Esophagus muscularis mucosa (tissue), 4 donors: ENCODE measurements around the gene FBXW5. TPM values are rescaled to one million over a fixed set of nuclear protein-coding genes. Genes with fewer than 3 reads are reported as not detected.

Experiments used
- DNase-seq: peaks from one replicate; pipeline ENCODE4 v3.0.0-alpha.2; 2017; ENCODE audit errors: extremely low spot score
- H3K27ac ChIP-seq, 4 donors: fragments of 200-600 bp; sonication (generic); replicated peaks in 1 of 4; 1 replicate in 3 of 4; 2 replicates in 1 of 4; pipeline ENCODE4 v1.5.1; 2016 to 2019; ENCODE audit warnings: mild to moderate bottlenecking in 1 of 4
- H3K27me3 ChIP-seq, 4 donors: fragments of 200-600 bp; sonication (generic); one replicate each; pipeline versions ENCODE4 v1.5.1 to v1.6.0; 2016 to 2019
- H3K36me3 ChIP-seq, 4 donors: fragments of 200-600 bp; sonication (generic); one replicate each; pipeline ENCODE4 v1.5.1; 2016 to 2019
- H3K4me1 ChIP-seq, 4 donors: fragments of 200-600 bp; sonication (generic); one replicate each; pipeline ENCODE4 v1.5.1; 2016 to 2019
- H3K4me3 ChIP-seq, 4 donors: fragments of 200-600 bp; sonication (generic); 1 replicate in 2 of 4; 2 replicates in 2 of 4; pipeline ENCODE4 v1.5.1; 2016 to 2019; ENCODE audit warnings: mild to moderate bottlenecking in 4 of 4, moderate library complexity in 1 of 4
- H3K9me3 ChIP-seq, 4 donors: fragments of 200-600 bp; sonication (generic); 1 replicate in 3 of 4; 2 replicates in 1 of 4; pipeline ENCODE4 v1.5.1; 2016 to 2019
- EP300 ChIP-seq: sonication (generic); formaldehyde crosslinking; IDR thresholded peaks from one replicate; pipeline ENCODE4 v1.6.1; 2017; ENCODE audit warnings: antibody characterized with exemption
- POLR2A ChIP-seq: fragments of 450-650 bp; IDR thresholded peaks from one replicate; pipeline ENCODE4 v1.6.1; 2017; ENCODE audit warnings: antibody characterized with exemption, moderate library complexity, mild to moderate bottlenecking, low read depth
- POLR2AphosphoS5 ChIP-seq, 2 donors: sonication (generic); formaldehyde crosslinking; IDR thresholded peaks; one replicate each; pipeline ENCODE4 v1.6.1; 2017; ENCODE audit warnings: antibody characterized with exemption in 2 of 2
- WGBS: methylation state at CpG from one replicate; pipeline ENCODE4 v1.1.5; 2018; 5-methylcytosine and 5-hydroxymethylcytosine counted together
- intact Hi-C: fragments of 100-400 bp; cut with DNase I; formaldehyde crosslinking; loops from one replicate; pipeline ENCODE4 v1.15.1; 2023
- total RNA-seq, 4 donors: library from RNA; depleted of rRNA; stranded (reverse); fragments of >200 nt; gene quantifications; one replicate each; pipeline versions ENCODE4 v1.1.0 to v1.2.1, GENCODE V29; 2016
- TF ChIP-seq, protein P1 (sequence below), 3 experiments: fragments of 200-600 bp in 2 of 3; fragments of 450-650 bp in 1 of 3; sonication (generic) in 2 of 3; IDR thresholded peaks; one replicate each; pipeline ENCODE4 v1.5.1; 2017 to 2019; ENCODE audit warnings: antibody characterized with exemption in 3 of 3, mild to moderate bottlenecking in 2 of 3, moderate library complexity in 1 of 3

The FBXW5 gene
- total RNA-seq, 4 donors from 2014 or later = 238 to 303 (median 267) TPM

DNA sequence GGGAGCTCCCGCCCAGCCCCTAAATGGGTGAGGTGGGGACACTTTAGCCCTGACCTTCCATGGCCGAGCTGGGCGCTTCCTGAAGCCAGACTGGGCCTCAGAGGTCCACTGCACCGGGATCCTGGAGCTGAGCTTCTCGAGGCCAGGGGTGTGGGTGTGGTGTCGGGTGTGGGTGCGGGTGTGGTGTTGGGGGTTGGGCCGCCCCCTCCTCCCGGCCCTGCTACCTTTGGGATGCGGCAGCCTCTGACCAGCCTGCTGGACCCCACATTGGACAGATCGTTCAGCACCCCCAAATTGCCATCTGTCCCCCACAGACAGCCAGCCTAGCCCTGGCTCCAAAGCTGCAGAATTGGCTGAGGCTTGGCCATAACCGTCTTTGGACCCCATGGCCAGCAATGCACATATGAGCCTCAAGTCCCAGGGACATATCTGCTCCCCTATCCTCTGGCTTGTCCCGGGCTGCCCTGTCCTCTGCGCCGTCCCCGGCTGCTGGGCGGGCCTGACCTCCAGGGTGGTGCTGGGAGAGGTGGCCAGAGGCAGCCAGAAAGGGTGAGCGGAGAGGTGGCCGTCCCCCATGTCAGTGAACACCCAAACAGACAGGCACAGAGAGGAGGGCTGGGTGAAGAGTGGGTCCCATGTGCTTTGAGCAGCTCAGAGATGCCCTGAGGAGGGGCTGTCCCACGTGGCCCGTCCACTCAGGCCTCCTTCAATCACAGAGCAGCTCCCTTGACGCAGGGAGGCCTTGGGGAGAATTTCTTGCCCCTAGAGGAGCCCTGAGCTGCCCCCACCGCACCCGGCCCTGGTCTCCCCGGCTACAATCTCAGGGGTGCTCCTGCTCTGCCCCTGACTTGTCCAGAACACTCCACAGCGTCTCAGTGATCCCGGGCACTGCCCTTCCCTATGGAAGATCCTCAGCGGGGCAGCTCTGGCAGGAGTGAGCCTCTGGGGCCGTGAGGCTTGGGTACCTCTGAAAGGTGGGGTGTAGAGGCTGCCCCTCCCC, 29.4 kb upstream of the FBXW5 start:
- intact Hi-C loops = no loop called here

DNA sequence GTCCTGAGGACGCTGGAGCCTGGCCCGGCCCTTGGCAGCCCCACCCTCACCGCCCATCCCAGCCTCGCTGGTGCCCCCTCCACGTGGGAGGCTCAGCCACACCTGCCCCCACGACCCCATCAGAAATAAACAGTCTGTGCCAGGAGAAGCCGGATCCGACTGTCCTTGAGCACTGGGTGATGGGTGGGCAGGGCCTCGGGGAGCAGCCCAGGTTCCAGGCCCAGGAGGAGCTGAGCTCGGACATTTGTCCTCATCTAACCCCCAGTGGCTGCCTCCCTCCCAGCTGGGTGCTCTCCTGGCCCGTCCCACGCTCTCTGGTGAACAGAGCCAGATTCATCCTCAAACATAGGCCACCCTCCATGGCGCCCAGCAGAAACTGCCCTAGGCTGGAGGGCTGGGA, 28.2 kb upstream of the FBXW5 start:
- Histone ChIP-seq H3K27me3 (peaks cover 0 to 37% (median 0%) of the 10 kb centered on the region in 4 donors), H3K9me3 (no peaks in the 10 kb centered on the region), H3K4me1 (peaks cover 16 to 32% (median 30%) of the 10 kb centered on the region in 4 donors), H3K4me3 (no peak overlapping the region), H3K27ac (no peak overlapping the region), H3K36me3 (no peaks in the 10 kb centered on the region)
- intact Hi-C loops = no loop called here
- TF ChIP-seq POLR2AphosphoS5 (IDR thresholded peaks at IDR 0.05) (no peak), POLR2A (no peak), EP300 (no peak)
- TF ChIP-seq, protein P1, sequence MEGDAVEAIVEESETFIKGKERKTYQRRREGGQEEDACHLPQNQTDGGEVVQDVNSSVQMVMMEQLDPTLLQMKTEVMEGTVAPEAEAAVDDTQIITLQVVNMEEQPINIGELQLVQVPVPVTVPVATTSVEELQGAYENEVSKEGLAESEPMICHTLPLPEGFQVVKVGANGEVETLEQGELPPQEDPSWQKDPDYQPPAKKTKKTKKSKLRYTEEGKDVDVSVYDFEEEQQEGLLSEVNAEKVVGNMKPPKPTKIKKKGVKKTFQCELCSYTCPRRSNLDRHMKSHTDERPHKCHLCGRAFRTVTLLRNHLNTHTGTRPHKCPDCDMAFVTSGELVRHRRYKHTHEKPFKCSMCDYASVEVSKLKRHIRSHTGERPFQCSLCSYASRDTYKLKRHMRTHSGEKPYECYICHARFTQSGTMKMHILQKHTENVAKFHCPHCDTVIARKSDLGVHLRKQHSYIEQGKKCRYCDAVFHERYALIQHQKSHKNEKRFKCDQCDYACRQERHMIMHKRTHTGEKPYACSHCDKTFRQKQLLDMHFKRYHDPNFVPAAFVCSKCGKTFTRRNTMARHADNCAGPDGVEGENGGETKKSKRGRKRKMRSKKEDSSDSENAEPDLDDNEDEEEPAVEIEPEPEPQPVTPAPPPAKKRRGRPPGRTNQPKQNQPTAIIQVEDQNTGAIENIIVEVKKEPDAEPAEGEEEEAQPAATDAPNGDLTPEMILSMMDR (IDR thresholded peaks at IDR 0.05) = no peak
- 78% methylated on average over 13 of the region's 13 CpGs for WGBS
- DNase-seq = no peak

More for the DNA sequence above, 29.4 kb upstream of the FBXW5 start:
- H3K27me3 ChIP-seq = peaks cover 0 to 29% (median 0%) of the 10 kb centered on the region in 4 donors
- H3K9me3 ChIP-seq = no peaks in the 10 kb centered on the region
- no peak for DNase-seq
- no peaks in the 10 kb centered on the region for H3K36me3 ChIP-seq
- H3K4me1 ChIP-seq = peaks cover 28 to 44% (median 38%) of the 10 kb centered on the region in 4 donors
- TF ChIP-seq POLR2A = no peak
- TF ChIP-seq POLR2AphosphoS5 (IDR thresholded peaks at IDR 0.05) = no peak
- no peak for TF ChIP-seq EP300
- no peak overlapping the region for H3K27ac ChIP-seq
- WGBS = 90% methylated on average over 18 of the region's 29 CpGs
- H3K4me3 ChIP-seq = no peak overlapping the region

DNA sequence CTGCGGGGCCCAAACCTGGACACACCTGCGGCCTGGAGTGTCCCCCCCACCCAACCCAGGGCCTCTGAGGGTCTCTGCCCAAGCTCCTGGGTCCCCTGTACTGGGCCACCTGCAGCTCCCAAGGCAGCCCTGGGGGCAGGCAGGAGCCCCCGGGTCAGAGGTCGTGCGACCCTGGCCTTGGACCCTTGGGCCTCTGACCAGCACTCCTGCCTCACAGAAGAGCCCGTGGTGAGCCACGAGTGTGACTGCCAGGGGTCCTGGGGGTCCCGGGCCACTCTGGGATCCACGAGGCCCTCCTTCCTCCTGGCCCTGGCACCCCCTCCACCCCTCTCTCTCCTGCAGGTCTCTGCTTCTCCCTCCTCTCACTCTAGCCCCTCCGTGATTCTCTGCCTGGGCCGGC, 27.8 kb upstream of the FBXW5 start:
- Histone ChIP-seq H3K4me3 (no peak overlapping the region), H3K27me3 (peaks cover 0 to 37% (median 0%) of the 10 kb centered on the region in 4 donors), H3K27ac (no peak overlapping the region), H3K36me3 (no peaks in the 10 kb centered on the region), H3K4me1 (peaks cover 12 to 28% (median 26%) of the 10 kb centered on the region in 4 donors), H3K9me3 (no peaks in the 10 kb centered on the region)
- intact Hi-C loops = no loop called here
- WGBS = 81% methylated on average over 9 of the region's 11 CpGs
- TF ChIP-seq, protein P1 (IDR thresholded peaks at IDR 0.05) = no peak
- TF ChIP-seq POLR2AphosphoS5 (IDR thresholded peaks at IDR 0.05) (no peak), EP300 (no peak), POLR2A (no peak)
- no peak for DNase-seq

DNA sequence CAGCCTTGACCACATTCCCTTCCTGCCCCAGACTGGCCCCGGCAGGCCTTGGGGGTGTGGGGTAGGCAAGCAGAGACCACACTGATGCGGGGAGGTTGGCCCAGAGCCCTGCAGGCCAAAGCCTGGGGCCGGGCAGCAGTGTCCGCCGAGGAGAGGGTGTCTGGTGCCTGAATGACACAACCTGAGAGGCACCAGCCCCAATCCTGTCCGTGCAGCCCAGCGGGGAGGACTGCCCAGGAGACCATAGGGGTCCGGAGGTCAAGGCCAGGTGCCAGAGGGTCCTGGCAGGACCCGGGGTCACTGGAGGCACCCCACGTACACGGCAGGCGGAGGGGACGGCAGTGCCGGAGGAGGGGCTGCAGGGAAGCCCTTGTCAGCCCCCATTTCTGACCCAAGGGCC, 27.2 kb upstream of the FBXW5 start:
- no peak overlapping the region for H3K4me3 ChIP-seq
- peaks cover 8 to 24% (median 20%) of the 10 kb centered on the region in 4 donors for H3K4me1 ChIP-seq
- DNase-seq = no peak
- intact Hi-C loops = no loop called here
- no peak overlapping the region for H3K27ac ChIP-seq
- peaks cover 0 to 37% (median 0%) of the 10 kb centered on the region in 4 donors for H3K27me3 ChIP-seq
- TF ChIP-seq POLR2AphosphoS5 (IDR thresholded peaks at IDR 0.05) = no peak
- no peak for TF ChIP-seq EP300
- TF ChIP-seq POLR2A = no peak
- TF ChIP-seq, protein P1 (IDR thresholded peaks at IDR 0.05) = no peak
- no peaks in the 10 kb centered on the region for H3K9me3 ChIP-seq
- H3K36me3 ChIP-seq = no peaks in the 10 kb centered on the region
- 78% methylated on average over 13 of the region's 14 CpGs for WGBS

DNA sequence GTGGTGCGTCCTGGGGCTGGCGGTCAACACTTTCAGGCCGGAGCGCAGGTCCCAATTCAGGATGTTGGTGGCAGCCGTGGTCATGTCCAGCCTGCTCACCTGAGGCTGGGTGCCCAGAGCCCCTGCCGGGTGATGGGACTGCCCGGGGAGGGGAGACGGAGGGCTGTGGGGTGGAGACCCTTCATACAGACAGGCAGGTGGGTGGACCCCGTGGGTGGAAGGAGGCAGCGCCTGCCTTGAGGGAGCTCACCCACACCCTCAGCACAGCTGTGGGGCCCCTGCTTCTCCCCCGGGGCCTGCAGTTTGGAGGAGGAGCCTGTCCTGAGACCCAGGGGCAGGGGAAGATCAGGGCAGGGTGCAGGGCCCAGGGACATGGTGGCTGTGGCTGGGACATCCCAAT, 25.8 kb upstream of the FBXW5 start:
- TF ChIP-seq POLR2A (no peak), EP300 (no peak), POLR2AphosphoS5 (IDR thresholded peaks at IDR 0.05) (no peak)
- TF ChIP-seq, protein P1 (IDR thresholded peaks at IDR 0.05) = no peak
- Histone ChIP-seq H3K27ac (no peak overlapping the region), H3K27me3 (peaks cover 0 to 48% (median 0%) of the 10 kb centered on the region in 4 donors), H3K9me3 (no peaks in the 10 kb centered on the region), H3K4me3 (no peak overlapping the region), H3K36me3 (no peaks in the 10 kb centered on the region), H3K4me1 (peaks cover 6 to 19% (median 13%) of the 10 kb centered on the region in 4 donors)
- intact Hi-C loops = no loop called here
- no CpG with 5 or more reads among the region's 11 CpGs for WGBS
- no peak for DNase-seq
